NCI-H446 treated with DMSO at 0.1 percent for 48 hours (cell line): ENCODE results near the gene TTYH2.
"Not testable (repeated sequence)": the region's sequence is repeated elsewhere in the genome, so short reads cannot be mapped to it uniquely, and the experiment has no call there.

ENCODE experiments used
- DNase-seq: peaks from one replicate; lab custom pipeline; 2025; lab: John Stamatoyannopoulos, UW

TTYH2 gene

GRCh38 chr17:74267579-74267978 lies 54.2 kb downstream of the TTYH2 start:
- no peak for DNase-seq

- no peak for DNase-seq
These were observed 54.7 kb downstream of the TTYH2 start for GRCh38 chr17:74267987-74268499.

GRCh38 chr17:74268558-74268957 lies 55.2 kb downstream of the TTYH2 start:
- no peak for DNase-seq

- DNase-seq, result peak; percentile 13
These were observed 57.0 kb downstream of the TTYH2 start for GRCh38 chr17:74270333-74270732.

- DNase-seq, result no peak
These were observed 57.9 kb downstream of the TTYH2 start for GRCh38 chr17:74271281-74271680.

GRCh38 chr17:74271901-74272561 lies 58.7 kb downstream of the TTYH2 start:
- no peak for DNase-seq

GRCh38 chr17:74272731-74273201 lies 59.4 kb downstream of the TTYH2 start:
- DNase-seq, result no peak

GRCh38 chr17:74274060-74274708 lies 60.8 kb downstream of the TTYH2 start, which contains the start of gene DNAI2:
Gene DNAI2 (plus strand): TSS chr17:74274234. CDS start chr17:74281818, 7,584 bp downstream.
- no peak for DNase-seq

GRCh38 chr17:74274709-74275340 lies 61.5 kb downstream of the TTYH2 start:
- DNase-seq, result no peak

GRCh38 chr17:74276051-74276476 lies 62.7 kb downstream of the TTYH2 start:
- no peak for DNase-seq

- no peak for DNase-seq
These were observed 63.2 kb downstream of the TTYH2 start for GRCh38 chr17:74276541-74277009.

- DNase-seq, result no peak
These were observed 64.6 kb downstream of the TTYH2 start for GRCh38 chr17:74277935-74278334.

GRCh38 chr17:74279617-74280016 lies 66.2 kb downstream of the TTYH2 start:
- not testable (repeated sequence) for DNase-seq

GRCh38 chr17:74280093-74280513 lies 66.7 kb downstream of the TTYH2 start:
- DNase-seq, result no peak

GRCh38 chr17:74281799-74282198 lies 68.4 kb downstream of the TTYH2 start:
- no peak for DNase-seq

GRCh38 chr17:74282274-74282586 lies 68.9 kb downstream of the TTYH2 start:
- not testable (repeated sequence) for DNase-seq

- no peak for DNase-seq
These were observed 69.4 kb downstream of the TTYH2 start for GRCh38 chr17:74282587-74283370.

GRCh38 chr17:74283371-74283673 lies 70.0 kb downstream of the TTYH2 start:
- DNase-seq, result no peak

- DNase-seq, result no peak
These were observed 73.7 kb downstream of the TTYH2 start for GRCh38 chr17:74287031-74287602.

- no peak for DNase-seq
These were observed 75.4 kb downstream of the TTYH2 start for GRCh38 chr17:74288785-74289184.

- no peak for DNase-seq
These were observed 76.3 kb downstream of the TTYH2 start for GRCh38 chr17:74289688-74290087.

GRCh38 chr17:74290340-74290739 lies 77.0 kb downstream of the TTYH2 start:
- no peak for DNase-seq
